ENCODE results near the gene FBXO17.

DNA sequence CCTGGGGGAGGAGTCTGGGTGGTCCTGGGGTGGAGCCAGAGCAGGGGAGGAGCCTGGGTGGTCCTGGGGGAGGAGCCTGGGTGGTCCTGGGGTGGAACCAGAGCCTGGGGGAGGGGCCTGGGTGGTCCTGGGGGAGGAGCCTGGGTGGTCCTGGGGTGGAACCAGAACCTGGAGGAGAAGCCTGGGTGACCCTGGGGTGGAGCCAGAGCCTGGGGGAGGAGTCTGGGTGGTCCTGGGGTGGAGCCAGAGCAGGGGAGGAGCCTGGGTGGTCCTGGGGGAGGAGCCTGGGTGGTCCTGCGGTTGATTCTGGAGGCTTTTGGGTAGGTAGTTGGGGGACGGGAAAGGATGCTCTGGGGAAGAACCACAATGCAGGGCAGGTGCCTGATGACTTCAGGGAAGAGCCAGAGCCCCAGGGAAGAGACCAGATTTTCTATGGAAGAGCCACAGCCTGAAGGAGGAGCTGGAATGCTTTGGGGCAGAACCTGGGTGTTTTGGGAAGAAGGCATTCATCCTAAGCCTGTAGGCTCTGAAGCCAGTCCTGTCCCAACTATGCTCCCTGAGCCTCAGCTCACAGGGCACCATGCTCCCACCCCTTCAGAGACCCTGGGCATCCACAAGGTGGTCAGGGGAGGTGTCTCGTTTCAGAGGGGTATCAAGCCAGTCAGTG, 29.8 kb downstream of the FBXO17 start:
- TF ChIP-seq CTCF (IDR thresholded peaks at IDR 0.05; ENCODE audit: low read depth, low read length, missing input control) (no peak), JUND (IDR thresholded peaks at IDR 0.05) (no peak), YY1 (IDR thresholded peaks at IDR 0.05) (no peak)
- TF ChIP-seq, protein P1, sequence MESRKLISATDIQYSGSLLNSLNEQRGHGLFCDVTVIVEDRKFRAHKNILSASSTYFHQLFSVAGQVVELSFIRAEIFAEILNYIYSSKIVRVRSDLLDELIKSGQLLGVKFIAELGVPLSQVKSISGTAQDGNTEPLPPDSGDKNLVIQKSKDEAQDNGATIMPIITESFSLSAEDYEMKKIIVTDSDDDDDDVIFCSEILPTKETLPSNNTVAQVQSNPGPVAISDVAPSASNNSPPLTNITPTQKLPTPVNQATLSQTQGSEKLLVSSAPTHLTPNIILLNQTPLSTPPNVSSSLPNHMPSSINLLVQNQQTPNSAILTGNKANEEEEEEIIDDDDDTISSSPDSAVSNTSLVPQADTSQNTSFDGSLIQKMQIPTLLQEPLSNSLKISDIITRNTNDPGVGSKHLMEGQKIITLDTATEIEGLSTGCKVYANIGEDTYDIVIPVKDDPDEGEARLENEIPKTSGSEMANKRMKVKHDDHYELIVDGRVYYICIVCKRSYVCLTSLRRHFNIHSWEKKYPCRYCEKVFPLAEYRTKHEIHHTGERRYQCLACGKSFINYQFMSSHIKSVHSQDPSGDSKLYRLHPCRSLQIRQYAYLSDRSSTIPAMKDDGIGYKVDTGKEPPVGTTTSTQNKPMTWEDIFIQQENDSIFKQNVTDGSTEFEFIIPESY (IDR thresholded peaks at IDR 0.05), result no peak
- TF ChIP-seq, protein P2, sequence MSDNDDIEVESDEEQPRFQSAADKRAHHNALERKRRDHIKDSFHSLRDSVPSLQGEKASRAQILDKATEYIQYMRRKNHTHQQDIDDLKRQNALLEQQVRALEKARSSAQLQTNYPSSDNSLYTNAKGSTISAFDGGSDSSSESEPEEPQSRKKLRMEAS (IDR thresholded peaks at IDR 0.05), result no peak
